Osteocyte (in vitro differentiated cells): ENCODE results near the gene CEACAM21. TPM values are rescaled to one million over a fixed set of nuclear protein-coding genes. Genes with fewer than 3 reads are reported as not detected.

ENCODE experiments used
- DNase-seq: peaks from one replicate; pipeline ENCODE4 v3.0.0; 2021; ENCODE audit warnings: mixed read lengths; ENCODE audit not compliant: unreplicated experiment; ENCODE audit errors: extremely low spot score
- H3K27ac Mint-ChIP-seq: one replicate; pipeline ENCODE4 v1.8.0; 2021; ENCODE audit warnings: mild to moderate bottlenecking, mixed read lengths; ENCODE audit not compliant: unreplicated experiment
- H3K27me3 Mint-ChIP-seq: one replicate; pipeline ENCODE4 v1.8.0; 2021; ENCODE audit warnings: mixed read lengths; ENCODE audit not compliant: unreplicated experiment
- H3K36me3 Mint-ChIP-seq: one replicate; pipeline ENCODE4 v1.8.0; 2021; ENCODE audit warnings: mixed read lengths; ENCODE audit not compliant: unreplicated experiment
- H3K4me1 Mint-ChIP-seq: one replicate; pipeline ENCODE4 v1.8.0; 2021; ENCODE audit warnings: mixed read lengths; ENCODE audit not compliant: unreplicated experiment
- H3K4me3 Mint-ChIP-seq: one replicate; pipeline ENCODE4 v1.8.0; 2021; ENCODE audit warnings: mild to moderate bottlenecking, moderate library complexity, mixed read lengths; ENCODE audit not compliant: unreplicated experiment
- H3K9me3 Mint-ChIP-seq: one replicate; pipeline ENCODE4 v1.8.0; 2021; ENCODE audit warnings: mixed read lengths; ENCODE audit not compliant: unreplicated experiment
- total RNA-seq: library from RNA; stranded (reverse); gene quantifications from 2 replicates; pipeline ENCODE4 v1.2.1, GENCODE V29; 2021
- TF ChIP-seq, protein P1 (sequence below): fragments of 200-600 bp; sonication (generic); IDR thresholded peaks from 2 replicates; pipeline ENCODE4 v1.5.0; 2021; ENCODE audit warnings: antibody characterized with exemption, mild to moderate bottlenecking, moderate library complexity

CEACAM21 gene
- total RNA-seq, 1 donor from 2014 or later, result not detected

DNA sequence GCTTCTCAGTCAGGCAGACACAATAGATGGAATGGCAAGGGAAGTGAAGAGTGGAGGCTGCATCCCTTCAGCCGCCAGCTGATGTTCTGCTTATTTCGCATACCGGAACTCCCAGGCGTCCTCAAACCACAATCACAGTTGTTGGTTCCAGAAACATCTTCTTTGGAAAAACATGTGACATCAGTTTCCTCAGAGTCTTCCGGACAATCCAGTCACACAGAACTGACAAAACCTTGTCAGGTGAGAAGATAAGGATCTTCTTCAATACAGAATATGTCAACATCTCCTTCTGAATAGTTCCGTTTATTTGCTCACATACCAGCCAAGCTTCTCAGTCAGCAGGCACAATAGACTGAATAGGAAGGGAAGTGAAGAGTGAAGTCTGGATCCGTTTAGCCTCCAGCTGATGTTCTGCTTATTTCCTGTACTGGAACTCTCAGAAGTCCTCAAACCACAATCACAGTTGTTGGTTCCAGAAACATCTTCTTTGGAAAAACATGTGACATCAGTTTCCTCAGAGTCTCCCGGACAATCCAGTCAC lies 45.1 kb upstream of the CEACAM21 start:
- Mint-ChIP-seq H3K4me3 (no peak overlapping the region), H3K27me3 (peaks cover 30% of the 10 kb centered on the region), H3K36me3 (no peaks in the 10 kb centered on the region), H3K27ac (no peak overlapping the region), H3K4me1 (peaks cover 8% of the 10 kb centered on the region), H3K9me3 (no peaks in the 10 kb centered on the region)
- DNase-seq, result no peak
- TF ChIP-seq, protein P1, sequence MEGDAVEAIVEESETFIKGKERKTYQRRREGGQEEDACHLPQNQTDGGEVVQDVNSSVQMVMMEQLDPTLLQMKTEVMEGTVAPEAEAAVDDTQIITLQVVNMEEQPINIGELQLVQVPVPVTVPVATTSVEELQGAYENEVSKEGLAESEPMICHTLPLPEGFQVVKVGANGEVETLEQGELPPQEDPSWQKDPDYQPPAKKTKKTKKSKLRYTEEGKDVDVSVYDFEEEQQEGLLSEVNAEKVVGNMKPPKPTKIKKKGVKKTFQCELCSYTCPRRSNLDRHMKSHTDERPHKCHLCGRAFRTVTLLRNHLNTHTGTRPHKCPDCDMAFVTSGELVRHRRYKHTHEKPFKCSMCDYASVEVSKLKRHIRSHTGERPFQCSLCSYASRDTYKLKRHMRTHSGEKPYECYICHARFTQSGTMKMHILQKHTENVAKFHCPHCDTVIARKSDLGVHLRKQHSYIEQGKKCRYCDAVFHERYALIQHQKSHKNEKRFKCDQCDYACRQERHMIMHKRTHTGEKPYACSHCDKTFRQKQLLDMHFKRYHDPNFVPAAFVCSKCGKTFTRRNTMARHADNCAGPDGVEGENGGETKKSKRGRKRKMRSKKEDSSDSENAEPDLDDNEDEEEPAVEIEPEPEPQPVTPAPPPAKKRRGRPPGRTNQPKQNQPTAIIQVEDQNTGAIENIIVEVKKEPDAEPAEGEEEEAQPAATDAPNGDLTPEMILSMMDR, result no peak

DNA sequence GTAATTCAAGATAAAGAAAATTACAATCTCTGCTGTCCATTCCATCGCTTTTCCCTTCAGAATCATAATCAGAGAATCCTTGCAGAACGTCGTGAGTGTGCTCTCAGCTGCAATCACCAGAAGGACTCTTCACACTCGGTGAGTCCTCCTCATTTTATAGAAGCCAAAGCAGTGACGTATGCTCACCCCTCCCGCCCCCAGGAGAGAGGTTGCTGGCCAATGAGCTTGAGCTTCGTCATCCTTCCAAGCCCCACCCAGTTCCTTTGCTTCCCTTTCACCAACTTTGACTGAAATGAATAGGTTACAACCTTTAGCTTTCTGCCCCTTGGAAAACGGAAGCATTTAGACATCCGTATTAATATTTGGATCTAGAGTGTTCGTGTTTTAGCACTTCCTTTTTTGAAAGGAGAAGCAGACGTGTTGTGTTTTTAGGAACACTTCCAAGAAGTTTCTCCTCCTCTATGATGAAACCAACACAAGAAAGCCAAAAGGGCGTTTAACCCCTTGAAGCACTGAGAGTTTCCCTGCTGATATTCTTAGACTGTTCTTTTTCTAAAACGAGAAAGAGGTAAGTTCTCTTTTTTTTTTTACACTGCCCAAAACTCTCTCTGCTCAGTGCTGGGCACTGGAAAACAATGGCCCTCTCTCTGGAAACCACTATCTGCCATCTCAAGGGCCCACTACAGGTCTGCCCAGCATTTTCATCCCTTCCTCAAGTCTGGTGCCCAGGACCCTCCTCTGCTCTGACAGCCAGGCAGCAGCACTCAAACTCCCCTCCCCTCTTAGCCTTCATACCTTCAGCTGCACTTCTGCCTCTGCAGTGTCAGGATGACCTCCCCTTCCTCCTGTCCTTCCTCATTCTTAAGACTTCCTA lies 44.3 kb upstream of the CEACAM21 start:
- H3K27me3 Mint-ChIP-seq, result peaks cover 21% of the 10 kb centered on the region
- TF ChIP-seq, protein P1, result no peak

DNA sequence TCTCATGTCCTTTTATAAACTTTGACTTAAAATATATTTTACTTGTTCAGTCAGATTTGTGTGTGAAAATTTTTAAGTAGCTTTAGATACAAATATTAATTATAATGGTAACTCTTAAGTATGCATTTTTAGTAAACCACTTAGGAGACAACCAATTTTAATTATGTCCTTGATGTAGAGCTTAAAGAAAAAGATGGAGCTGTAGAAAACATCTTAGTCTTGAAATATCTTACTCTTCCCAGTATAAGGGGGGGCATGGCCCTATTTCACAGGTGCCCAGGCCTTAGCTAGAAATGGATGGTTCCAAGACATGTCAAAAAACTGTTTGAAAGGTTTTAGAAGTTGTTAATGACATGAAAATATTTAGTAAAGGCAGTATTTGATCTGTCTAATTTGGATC lies 43.4 kb upstream of the CEACAM21 start:
- peaks cover 14% of the 10 kb centered on the region for H3K27me3 Mint-ChIP-seq
- TF ChIP-seq, protein P1, result no peak
- no peaks in the 10 kb centered on the region for H3K36me3 Mint-ChIP-seq
- H3K9me3 Mint-ChIP-seq, result no peaks in the 10 kb centered on the region
- DNase-seq, result no peak
- peaks cover 8% of the 10 kb centered on the region for H3K4me1 Mint-ChIP-seq
- no peak overlapping the region for H3K4me3 Mint-ChIP-seq
- no peak overlapping the region for H3K27ac Mint-ChIP-seq

More for the DNA sequence above, 44.3 kb upstream of the CEACAM21 start:
- no peak overlapping the region for H3K27ac Mint-ChIP-seq
- H3K4me1 Mint-ChIP-seq, result peaks cover 8% of the 10 kb centered on the region
- no peaks in the 10 kb centered on the region for H3K9me3 Mint-ChIP-seq
- DNase-seq, result no peak
- H3K4me3 Mint-ChIP-seq, result no peak overlapping the region
- no peaks in the 10 kb centered on the region for H3K36me3 Mint-ChIP-seq

DNA sequence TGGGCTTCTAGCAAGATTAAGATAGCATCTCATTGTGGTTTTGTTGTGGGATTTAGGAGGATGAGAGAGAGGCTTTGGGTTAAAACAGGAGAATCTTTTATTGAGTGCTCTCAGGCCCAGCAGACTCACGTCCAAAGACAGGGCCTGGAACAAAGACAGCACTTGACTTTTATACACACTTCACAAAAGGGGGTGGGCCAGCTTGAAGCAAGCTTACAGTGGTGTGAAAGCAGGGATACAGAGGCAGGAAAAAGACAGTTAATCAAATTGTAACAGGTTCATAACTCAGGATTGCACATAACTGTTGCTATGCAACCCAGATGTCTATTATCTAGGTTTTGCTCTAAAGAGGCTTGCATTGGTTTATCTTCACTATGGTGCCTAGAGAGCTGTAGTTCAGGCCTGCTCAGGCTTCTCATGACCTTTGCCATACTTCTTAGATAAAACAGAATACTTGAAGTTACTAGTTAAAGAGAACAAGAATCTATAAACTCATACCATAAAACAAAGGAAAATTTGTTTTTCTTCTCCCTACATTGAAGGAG lies 42.2 kb upstream of the CEACAM21 start:
- Mint-ChIP-seq H3K27ac (no peak overlapping the region), H3K9me3 (no peaks in the 10 kb centered on the region), H3K4me3 (no peak overlapping the region), H3K4me1 (peaks cover 8% of the 10 kb centered on the region), H3K27me3 (peaks cover 10% of the 10 kb centered on the region), H3K36me3 (no peaks in the 10 kb centered on the region)
- DNase-seq, result no peak
- TF ChIP-seq, protein P1, result no peak

DNA sequence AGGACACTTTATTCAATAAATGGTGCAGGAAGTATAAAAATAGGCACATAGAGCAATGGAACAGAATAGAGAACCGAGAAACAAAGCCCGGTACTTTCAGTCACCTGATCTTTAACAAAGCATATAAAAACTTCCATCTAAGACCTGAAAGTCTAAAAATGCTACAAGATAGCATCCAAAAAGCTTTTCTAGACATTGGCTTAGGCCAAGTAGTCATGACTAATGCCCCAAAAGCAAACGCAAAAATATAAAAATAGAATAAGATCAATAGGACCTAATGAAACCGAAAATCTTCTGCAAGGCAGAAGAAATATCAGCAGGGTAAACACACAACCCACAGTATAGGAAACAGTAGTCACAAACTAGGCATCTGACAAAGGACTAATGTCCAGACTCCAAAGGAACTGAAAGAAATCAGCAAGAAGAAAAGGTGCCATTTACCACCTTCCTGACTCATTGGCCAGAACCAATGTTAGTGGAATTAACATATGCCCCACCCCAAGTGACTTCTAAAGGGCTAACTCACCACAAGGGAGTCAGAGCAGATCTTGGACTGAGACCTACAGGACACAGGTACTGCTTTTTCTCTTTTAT lies 40.8 kb upstream of the CEACAM21 start:
- Mint-ChIP-seq H3K9me3 (no peaks in the 10 kb centered on the region), H3K4me1 (peaks cover 8% of the 10 kb centered on the region), H3K36me3 (no peaks in the 10 kb centered on the region), H3K27me3 (peaks cover 16% of the 10 kb centered on the region), H3K27ac (no peak overlapping the region), H3K4me3 (no peak overlapping the region)
- no peak for DNase-seq
- TF ChIP-seq, protein P1, result no peak
